Panc1 (cell line): ENCODE results near the gene G2E3. TPM values are rescaled to one million over a fixed set of nuclear protein-coding genes. Genes with fewer than 3 reads are reported as not detected.

Experiments used
- ATAC-seq: fragments of 200-7000 bp; cut with Tn5 transposase; 2 replicates; pipeline ENCODE4 v1.9.1; 2020; ENCODE audit warnings: mild to moderate bottlenecking, moderate library complexity
- BruUV-seq: library from RNA; stranded (reverse); fragments of 400-500 nt; replicated peaks from 2 replicates; lab custom pipeline; 2021; lab: Mats Ljungman, UMichigan
- CTCF ChIA-PET: fragments of 300-600 bp; sonication (Branson Sonifier 250); formaldehyde crosslinking; loops from one replicate; lab custom pipeline; 2022; ENCODE audit warnings: antibody characterized with exemption; lab: Charles Lee
- POLR2A ChIA-PET: fragments of 300-600 bp; sonication (Branson Sonifier 250); formaldehyde crosslinking; loops from one replicate; lab custom pipeline; 2022; ENCODE audit warnings: antibody characterized with exemption; lab: Charles Lee
- DNase-seq: peaks from one replicate; pipeline ENCODE4 v3.0.0-alpha.2; 2010; ENCODE audit warnings: low read depth, low spot score
- H3K27ac ChIP-seq: 2 replicates; pipeline ENCODE4 v1.5.1; 2011; ENCODE audit warnings: mild to moderate bottlenecking, low read length, inconsistent platforms
- H3K27me3 ChIP-seq: fragments of 200-500 bp; sonication (Bioruptor generic); 2 replicates; pipeline ENCODE4 v1.6.0; 2014; ENCODE audit warnings: low read length, inconsistent platforms; ENCODE audit not compliant: control insufficient read depth, insufficient read depth
- H3K36me3 ChIP-seq: fragments of 200-500 bp; sonication (Bioruptor generic); 2 replicates; pipeline ENCODE4 v1.5.1; 2014; ENCODE audit warnings: inconsistent platforms, mild to moderate bottlenecking, low read length, moderate library complexity; ENCODE audit not compliant: control insufficient read depth, insufficient read depth
- H3K4me1 ChIP-seq: 2 replicates; pipeline ENCODE4 v1.5.1; 2011; ENCODE audit warnings: inconsistent platforms, mild to moderate bottlenecking, low read length, moderate library complexity; ENCODE audit not compliant: control insufficient read depth, insufficient read depth
- H3K4me3 ChIP-seq, 2 experiments: 2 replicates each; pipeline ENCODE4 v1.5.1; 2011 to 2012; ENCODE audit warnings: low read depth in 2 of 2, low read length in 2 of 2, mild to moderate bottlenecking in 2 of 2, inconsistent platforms in 1 of 2, moderate library complexity in 1 of 2
- H3K9me3 ChIP-seq: fragments of 200-500 bp; sonication (Bioruptor generic); 2 replicates; pipeline ENCODE4 v1.5.1; 2014; ENCODE audit warnings: low read depth, mild to moderate bottlenecking, inconsistent platforms, low read length, moderate library complexity; ENCODE audit not compliant: control insufficient read depth, insufficient read depth
- POLR2AphosphoS5 ChIP-seq: IDR thresholded peaks from 2 replicates; pipeline ENCODE4 v1.6.1; 2012; ENCODE audit warnings: mild to moderate bottlenecking, low read depth, low read length, moderate library complexity
- SIN3A ChIP-seq: IDR thresholded peaks from 2 replicates; pipeline ENCODE4 v1.6.1; 2012; ENCODE audit warnings: low read depth, mild to moderate bottlenecking, low read length, moderate library complexity, borderline replicate concordance; ENCODE audit not compliant: insufficient read depth
- TCF7L2 ChIP-seq: IDR thresholded peaks from 2 replicates; pipeline ENCODE4 v1.6.1; 2011; ENCODE audit warnings: mild to moderate bottlenecking, low read depth, low read length, inconsistent platforms
- in situ Hi-C: cut with HindIII; loops from 2 replicates; pipeline ENCODE4 v1.10.0; 2016; ENCODE audit warnings: low sequenced_read_pairs, low pct_unique_long_range_greater_than_20kb
- intact Hi-C: fragments of 100-400 bp; cut with micrococcal nuclease; formaldehyde crosslinking; loops from one replicate; pipeline ENCODE4 v1.10.0; 2022; ENCODE audit not compliant: unreplicated experiment
- total RNA-seq: library from RNA; stranded (reverse); gene quantifications from one replicate; pipeline ENCODE4 v1.2.1, GENCODE V29; 2021; ENCODE audit not compliant: unreplicated experiment
- TF ChIP-seq, protein P1 (sequence below), 2 experiments: IDR thresholded peaks; 2 replicates each; pipeline ENCODE4 v1.6.1; 2011 to 2012; ENCODE audit warnings: low read depth in 2 of 2, control low read depth in 1 of 2, low read length in 1 of 2, mild to moderate bottlenecking in 1 of 2, moderate library complexity in 1 of 2; ENCODE audit not compliant: insufficient read depth in 1 of 2
- TF ChIP-seq, protein P2 (sequence below): fragments of 450-650 bp; IDR thresholded peaks from 2 replicates; pipeline ENCODE4 v1.5.1; 2017; ENCODE audit warnings: mild to moderate bottlenecking

Gene G2E3
- total RNA-seq, 1 experiment from 2014 or later, result 27.5 TPM

DNA sequence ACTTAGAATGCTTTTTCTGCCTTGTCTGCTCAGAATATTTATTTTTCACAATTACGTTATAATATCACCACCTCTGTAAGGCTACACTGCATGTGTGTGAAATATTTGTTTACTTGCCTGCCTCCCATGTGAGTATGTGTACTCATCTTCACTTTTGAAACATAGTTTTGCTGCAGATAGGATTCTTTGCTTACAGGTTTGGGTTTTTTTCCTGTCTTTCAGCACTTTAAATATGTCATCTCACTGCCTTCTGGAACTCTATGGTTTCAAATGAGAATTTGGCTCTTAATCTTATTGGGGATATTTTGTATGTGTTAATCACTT, 10.9 kb downstream of the G2E3 start:
- ChIA-PET CTCF (no interaction called here), POLR2A (no interaction called here)
- Histone ChIP-seq H3K9me3 (no peaks in the 10 kb centered on the region), H3K27me3 (no peaks in the 10 kb centered on the region), H3K4me1 (peaks cover 13% of the 10 kb centered on the region), H3K27ac (no peak overlapping the region; the same call in 1 of the 2 replicates), H3K4me3 (no peak overlapping the region), H3K36me3 (no peaks in the 10 kb centered on the region)
- BruUV-seq, result no TSS peak
- ATAC-seq (no peak), DNase-seq (no peak)
- in situ Hi-C loops, result no loop called here
- TF ChIP-seq POLR2AphosphoS5 (no peak), SIN3A (no peak), TCF7L2 (no peak)
- TF ChIP-seq, protein P1, sequence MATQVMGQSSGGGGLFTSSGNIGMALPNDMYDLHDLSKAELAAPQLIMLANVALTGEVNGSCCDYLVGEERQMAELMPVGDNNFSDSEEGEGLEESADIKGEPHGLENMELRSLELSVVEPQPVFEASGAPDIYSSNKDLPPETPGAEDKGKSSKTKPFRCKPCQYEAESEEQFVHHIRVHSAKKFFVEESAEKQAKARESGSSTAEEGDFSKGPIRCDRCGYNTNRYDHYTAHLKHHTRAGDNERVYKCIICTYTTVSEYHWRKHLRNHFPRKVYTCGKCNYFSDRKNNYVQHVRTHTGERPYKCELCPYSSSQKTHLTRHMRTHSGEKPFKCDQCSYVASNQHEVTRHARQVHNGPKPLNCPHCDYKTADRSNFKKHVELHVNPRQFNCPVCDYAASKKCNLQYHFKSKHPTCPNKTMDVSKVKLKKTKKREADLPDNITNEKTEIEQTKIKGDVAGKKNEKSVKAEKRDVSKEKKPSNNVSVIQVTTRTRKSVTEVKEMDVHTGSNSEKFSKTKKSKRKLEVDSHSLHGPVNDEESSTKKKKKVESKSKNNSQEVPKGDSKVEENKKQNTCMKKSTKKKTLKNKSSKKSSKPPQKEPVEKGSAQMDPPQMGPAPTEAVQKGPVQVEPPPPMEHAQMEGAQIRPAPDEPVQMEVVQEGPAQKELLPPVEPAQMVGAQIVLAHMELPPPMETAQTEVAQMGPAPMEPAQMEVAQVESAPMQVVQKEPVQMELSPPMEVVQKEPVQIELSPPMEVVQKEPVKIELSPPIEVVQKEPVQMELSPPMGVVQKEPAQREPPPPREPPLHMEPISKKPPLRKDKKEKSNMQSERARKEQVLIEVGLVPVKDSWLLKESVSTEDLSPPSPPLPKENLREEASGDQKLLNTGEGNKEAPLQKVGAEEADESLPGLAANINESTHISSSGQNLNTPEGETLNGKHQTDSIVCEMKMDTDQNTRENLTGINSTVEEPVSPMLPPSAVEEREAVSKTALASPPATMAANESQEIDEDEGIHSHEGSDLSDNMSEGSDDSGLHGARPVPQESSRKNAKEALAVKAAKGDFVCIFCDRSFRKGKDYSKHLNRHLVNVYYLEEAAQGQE (IDR thresholded peaks at IDR 0.05; ENCODE audit: insufficient read depth in 1 of 2, low read depth in 2 of 2, low read length in 1 of 2), result no peak
- TF ChIP-seq, protein P2, sequence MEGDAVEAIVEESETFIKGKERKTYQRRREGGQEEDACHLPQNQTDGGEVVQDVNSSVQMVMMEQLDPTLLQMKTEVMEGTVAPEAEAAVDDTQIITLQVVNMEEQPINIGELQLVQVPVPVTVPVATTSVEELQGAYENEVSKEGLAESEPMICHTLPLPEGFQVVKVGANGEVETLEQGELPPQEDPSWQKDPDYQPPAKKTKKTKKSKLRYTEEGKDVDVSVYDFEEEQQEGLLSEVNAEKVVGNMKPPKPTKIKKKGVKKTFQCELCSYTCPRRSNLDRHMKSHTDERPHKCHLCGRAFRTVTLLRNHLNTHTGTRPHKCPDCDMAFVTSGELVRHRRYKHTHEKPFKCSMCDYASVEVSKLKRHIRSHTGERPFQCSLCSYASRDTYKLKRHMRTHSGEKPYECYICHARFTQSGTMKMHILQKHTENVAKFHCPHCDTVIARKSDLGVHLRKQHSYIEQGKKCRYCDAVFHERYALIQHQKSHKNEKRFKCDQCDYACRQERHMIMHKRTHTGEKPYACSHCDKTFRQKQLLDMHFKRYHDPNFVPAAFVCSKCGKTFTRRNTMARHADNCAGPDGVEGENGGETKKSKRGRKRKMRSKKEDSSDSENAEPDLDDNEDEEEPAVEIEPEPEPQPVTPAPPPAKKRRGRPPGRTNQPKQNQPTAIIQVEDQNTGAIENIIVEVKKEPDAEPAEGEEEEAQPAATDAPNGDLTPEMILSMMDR, result no peak
- intact Hi-C loops, result no loop called here

DNA sequence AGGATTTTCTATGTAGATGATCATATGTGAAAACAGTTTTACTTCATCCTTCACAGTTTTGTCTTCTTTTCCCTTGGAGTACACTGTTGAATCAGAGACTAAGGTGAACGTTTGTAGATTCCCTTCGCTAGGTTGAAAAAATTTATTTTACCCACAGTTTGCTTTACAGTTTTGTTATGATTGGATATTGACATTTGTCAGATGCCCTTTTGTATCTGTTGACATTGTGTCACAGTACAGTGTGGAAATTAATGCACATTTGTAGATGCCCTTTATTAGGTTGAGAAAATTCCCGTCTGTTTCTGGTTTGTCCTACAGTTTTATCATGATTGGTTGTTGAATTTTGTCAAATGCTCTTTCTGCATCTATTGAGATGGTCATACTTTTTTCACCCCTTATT, 13.3 kb downstream of the G2E3 start:
- Histone ChIP-seq H3K4me3 (no peak overlapping the region), H3K4me1 (peaks cover 13% of the 10 kb centered on the region), H3K9me3 (no peaks in the 10 kb centered on the region), H3K27me3 (no peaks in the 10 kb centered on the region), H3K27ac (no peak overlapping the region), H3K36me3 (no peaks in the 10 kb centered on the region)
- no peak for ATAC-seq
- in situ Hi-C loops (no loop called here), intact Hi-C loops (no loop called here)
- ChIA-PET POLR2A (interaction anchor here (0.5 kb wide), 1 partner anchor 645 kb away, joined by 9 read pairs; no protein-coding TSS in a partner anchor), CTCF (no interaction called here)
- no peak for DNase-seq
- TF ChIP-seq, protein P1 (IDR thresholded peaks at IDR 0.05; ENCODE audit: insufficient read depth in 1 of 2, low read depth in 2 of 2, low read length in 1 of 2), result no peak
- TF ChIP-seq TCF7L2 (no peak), POLR2AphosphoS5 (no peak), SIN3A (no peak)
- TF ChIP-seq, protein P2, result no peak
- BruUV-seq, result no TSS peak
